Non-pigmented ciliary epithelial cell (primary cell): ENCODE measurements around the gene MYCN.
"Not testable (repeated sequence)": the region's sequence is repeated elsewhere in the genome, so short reads cannot be mapped to it uniquely, and the experiment has no call there.

Source experiments
- DNase-seq: peaks from one replicate; pipeline ENCODE4 v3.0.0-alpha.2; 2010; ENCODE audit warnings: low read depth

The MYCN gene

GRCh38 chr2:15957881-15958713 lies 17.7 kb downstream of the MYCN start:
- DNase-seq = no peak

- DNase-seq = no peak
These were observed 19.2 kb downstream of the MYCN start for GRCh38 chr2:15959331-15960153.

GRCh38 chr2:15960154-15960520 lies 19.8 kb downstream of the MYCN start:
- not testable (repeated sequence) for DNase-seq

GRCh38 chr2:15963109-15963976 lies 23.0 kb downstream of the MYCN start:
- not testable (repeated sequence) for DNase-seq

GRCh38 chr2:15963977-15964670 lies 23.8 kb downstream of the MYCN start:
- DNase-seq = no peak

DNA sequence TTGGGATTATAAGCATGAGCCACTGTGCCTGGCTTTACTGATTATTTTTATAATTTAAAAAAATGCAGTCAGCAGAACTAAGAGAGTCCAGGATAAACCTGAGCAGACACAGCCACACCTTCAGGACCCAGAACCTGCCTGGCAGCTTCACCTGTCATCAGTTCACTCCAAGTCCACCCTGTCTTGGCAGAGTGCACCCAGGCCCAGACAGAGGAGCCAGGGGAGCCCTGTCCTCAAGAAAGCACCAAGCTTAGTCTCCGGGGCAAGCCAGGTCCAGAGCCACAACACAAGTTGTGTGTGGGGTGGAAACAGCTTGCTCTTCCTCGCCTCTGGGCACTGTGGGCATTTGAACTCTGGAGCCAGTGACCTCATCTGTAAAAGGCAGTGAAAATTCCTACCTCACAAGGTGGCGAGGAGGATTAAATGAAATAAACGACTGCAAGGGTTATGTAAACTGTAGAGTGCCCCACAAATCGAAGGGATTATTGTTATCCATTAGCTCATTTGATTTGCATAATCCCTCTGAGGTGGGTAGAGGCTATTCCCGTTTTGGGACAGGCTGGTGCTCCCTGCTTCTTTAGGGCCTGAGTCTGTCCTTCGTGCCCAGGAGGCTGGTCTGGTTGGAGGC lies 24.7 kb downstream of the MYCN start:
- no peak for DNase-seq

GRCh38 chr2:15965564-15966019 lies 25.2 kb downstream of the MYCN start:
- DNase-seq = no peak

GRCh38 chr2:15967415-15968279 lies 27.3 kb downstream of the MYCN start:
- no peak for DNase-seq

- DNase-seq = no peak
These were observed 28.2 kb downstream of the MYCN start for GRCh38 chr2:15968280-15969178.

DNA sequence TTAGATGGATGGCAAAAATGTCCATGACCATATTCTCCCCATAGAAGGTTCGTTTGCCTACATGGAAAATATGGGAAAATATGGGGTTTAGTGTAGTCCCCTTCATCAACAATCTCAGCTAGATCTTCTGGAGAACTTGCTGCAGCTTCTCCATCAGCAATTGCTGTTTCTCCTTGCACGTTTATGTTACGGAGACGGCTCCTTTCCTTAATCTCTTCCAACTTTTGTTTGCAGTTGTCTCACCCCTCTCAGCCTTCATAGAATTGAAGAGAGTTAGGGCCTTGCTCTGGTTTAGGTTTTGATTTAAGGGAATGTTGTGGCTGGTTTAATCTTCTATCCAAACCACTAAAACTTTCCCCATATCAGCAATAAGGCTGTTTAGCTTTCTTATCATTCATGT lies 28.9 kb downstream of the MYCN start:
- DNase-seq = no peak

DNA sequence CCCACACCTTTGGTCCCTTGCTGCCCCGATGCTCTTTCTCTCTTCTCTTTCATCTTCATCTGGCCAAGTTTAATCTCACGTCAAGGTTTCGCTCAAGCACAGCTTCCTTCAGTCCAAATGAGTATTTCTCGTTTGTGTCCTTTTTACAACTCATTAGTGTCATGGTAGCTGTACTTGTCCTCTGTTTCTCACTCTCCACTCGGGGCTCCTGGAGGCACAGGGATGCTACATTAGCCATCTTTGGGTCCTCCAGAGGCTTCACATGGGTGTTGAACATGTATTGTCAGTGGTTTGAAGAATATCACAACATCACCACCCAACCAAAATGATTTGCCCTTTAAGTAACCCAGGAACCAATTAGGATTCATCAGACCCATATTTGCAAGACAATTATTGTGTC lies 30.4 kb downstream of the MYCN start:
- no peak for DNase-seq

DNA sequence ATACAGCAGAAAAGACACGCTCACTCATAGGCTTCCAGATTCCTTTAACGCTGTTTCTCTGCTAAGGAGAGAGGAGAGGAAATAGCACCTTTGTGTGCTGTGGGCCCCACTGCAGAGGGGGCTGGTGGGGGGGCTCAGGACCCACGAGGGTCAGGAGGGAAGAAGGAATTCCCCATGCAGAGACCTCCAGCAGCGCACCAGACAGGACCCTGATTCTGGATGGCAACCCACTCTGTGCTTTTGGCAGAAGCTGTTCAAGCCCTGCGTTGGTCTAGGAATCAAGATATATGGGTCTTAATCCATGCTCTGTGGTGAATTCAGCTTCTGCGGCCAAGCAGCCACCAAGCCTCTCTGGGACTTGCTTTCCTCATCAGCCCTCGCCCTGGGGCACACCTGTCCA lies 31.0 kb downstream of the MYCN start:
- DNase-seq = no peak

- no peak for DNase-seq
These were observed 31.6 kb downstream of the MYCN start for GRCh38 chr2:15971831-15972522.

DNA sequence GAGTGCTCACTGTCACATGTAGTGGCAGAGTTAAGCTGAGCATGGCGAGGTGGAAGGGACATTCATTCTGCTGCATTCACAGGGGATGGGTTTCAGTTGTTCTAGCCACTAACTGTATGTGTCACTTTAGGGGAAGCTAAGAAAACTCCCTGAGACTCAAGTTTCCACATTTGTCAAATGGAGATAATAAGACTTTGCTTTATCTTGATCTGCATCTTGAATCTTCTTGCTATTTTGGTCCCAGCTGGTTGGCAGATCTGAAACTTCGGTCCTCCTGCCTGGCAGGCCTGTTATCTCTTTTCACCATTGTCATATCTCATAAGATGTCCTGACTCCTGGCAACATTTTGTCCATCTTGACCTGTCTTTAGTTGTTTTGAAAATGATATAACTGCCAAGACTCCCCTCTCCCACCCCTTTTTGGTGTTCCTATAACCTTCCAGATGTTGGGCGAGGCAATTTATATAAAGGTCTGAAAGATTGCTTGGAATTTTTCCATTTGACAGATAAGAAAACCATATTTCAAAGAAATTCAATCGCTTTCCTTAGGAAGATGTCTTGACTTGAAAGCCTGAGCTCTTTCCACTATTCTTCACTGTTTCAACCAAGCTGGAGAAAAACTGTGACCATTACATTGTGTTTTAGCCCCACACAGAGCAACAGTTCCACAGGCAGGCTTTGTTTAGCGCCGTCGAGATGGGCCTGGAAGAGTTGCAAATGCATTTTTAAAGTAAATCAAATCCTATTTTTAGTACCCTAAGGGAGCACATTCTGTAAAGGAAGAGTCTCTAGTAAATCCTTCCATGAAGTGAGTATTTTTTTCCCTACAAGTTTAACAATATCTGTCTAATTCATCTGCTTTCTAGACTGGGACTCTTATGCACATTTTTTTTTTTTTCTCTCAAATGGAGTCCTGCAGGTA lies 33.4 kb downstream of the MYCN start:
- no peak for DNase-seq

DNA sequence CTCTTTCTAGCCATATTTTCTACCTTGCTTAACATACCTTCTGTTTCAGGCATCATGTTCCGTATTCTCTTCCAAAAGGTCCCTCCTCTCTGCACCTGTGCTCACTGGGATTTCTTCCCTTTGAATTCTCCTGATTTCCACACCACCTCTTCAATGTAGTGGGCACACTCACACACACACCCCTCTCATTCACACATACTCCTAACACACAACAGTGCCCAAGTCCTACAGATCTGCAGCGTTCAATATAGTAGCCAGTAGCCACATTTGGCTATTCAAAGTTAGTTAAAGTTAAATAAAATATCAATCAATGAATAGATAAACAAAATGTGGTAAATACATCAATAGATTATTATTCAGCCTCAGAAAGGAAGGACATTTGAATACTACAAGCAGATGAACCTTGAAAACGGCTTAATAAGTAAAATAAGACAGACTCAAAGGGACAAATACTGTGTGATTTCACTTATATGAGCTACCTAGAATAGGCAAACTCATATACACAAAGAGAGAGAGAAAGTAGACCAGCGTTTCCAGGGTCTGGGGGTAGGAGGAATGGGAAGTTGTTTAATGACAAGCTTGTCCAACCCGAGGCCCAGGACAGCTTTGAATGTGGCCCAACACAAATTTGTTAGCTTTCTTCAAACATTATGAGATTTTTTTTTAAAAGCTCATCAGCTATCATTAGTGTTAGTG lies 34.4 kb downstream of the MYCN start:
- DNase-seq = no peak

- no peak for DNase-seq
These were observed 34.9 kb downstream of the MYCN start for GRCh38 chr2:15975261-15975600.

DNA sequence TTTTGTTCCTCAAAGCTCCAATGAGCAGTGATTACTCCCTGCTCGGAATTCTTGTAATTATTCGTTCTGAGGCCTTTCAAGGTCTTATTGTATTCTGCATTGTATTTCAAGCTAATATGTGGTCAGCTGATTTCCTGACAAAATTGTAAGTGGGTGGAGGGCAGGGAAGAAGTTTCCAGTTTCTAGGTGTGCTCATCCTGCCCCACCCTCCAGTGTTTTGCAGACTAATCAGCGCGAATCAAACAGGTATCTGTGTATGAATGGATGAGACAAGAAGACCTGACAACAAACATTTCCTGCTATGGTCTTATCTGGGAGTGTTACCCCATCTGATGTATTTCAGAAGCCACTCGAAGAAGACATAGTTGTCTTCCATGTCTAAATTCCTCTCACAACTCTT lies 35.3 kb downstream of the MYCN start:
- DNase-seq = no peak
